ENCODE data around the gene MAP3K9. TPM values are rescaled to one million over a fixed set of nuclear protein-coding genes. Genes with fewer than 3 reads are reported as not detected.

Gene MAP3K9
- total RNA-seq, 1 experiment from 2014 or later, result 0.68 TPM

- H3K27ac ChIP-seq, result no peak overlapping the region
- no peaks in the 10 kb centered on the region for H3K27me3 ChIP-seq (replicated peaks)
- no peaks in the 10 kb centered on the region for H3K36me3 ChIP-seq
- no peak for DNase-seq (ENCODE audit: low read depth in 1 of 2, low spot score in 2 of 2)
- H3K4me3 ChIP-seq, result no peak overlapping the region
- H3K9me3 ChIP-seq (replicated peaks), result no peaks in the 10 kb centered on the region
- H3K4me1 ChIP-seq (replicated peaks), result no peaks in the 10 kb centered on the region
Measured at GRCh38 chr14:70748422-70748821, 60.9 kb downstream of the MAP3K9 start.

DNA sequence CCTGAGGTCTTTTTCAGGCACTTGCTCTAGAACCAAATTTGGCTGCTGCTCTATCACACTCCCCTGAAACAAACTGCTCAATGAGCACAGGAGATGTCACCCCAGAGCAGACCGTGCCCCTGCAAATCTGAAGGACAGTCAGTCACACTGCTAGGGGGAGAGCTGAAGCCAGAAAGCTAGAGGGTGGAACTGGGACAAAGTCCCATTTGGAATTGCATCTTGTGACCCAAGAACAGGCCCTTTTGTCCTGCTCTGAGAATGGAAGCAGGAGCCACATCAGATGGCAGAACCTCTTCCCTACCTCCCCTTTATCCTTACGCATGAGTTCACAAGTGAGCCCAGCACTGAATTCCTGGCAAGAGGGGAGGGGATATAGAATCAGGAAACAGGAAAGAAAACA lies 64.7 kb downstream of the MAP3K9 start:
- no peak for DNase-seq (ENCODE audit: low read depth in 1 of 2, low spot score in 2 of 2)
- H3K4me1 ChIP-seq (replicated peaks), result no peaks in the 10 kb centered on the region
- H3K4me3 ChIP-seq, result no peak overlapping the region
- no peaks in the 10 kb centered on the region for H3K27me3 ChIP-seq (replicated peaks)
- H3K9me3 ChIP-seq (replicated peaks), result no peaks in the 10 kb centered on the region
- H3K36me3 ChIP-seq, result no peaks in the 10 kb centered on the region
- no peak overlapping the region for H3K27ac ChIP-seq

- Histone ChIP-seq H3K9me3 (replicated peaks) (no peaks in the 10 kb centered on the region), H3K36me3 (no peaks in the 10 kb centered on the region), H3K4me3 (no peak overlapping the region), H3K27me3 (replicated peaks) (no peaks in the 10 kb centered on the region), H3K27ac (no peak overlapping the region), H3K4me1 (replicated peaks) (no peaks in the 10 kb centered on the region)
- no peak for DNase-seq (ENCODE audit: low read depth in 1 of 2, low spot score in 2 of 2)
Measured at GRCh38 chr14:70742316-70742715, 67.0 kb downstream of the MAP3K9 start.

- H3K4me1 ChIP-seq (replicated peaks), result no peaks in the 10 kb centered on the region
- no peak for DNase-seq (ENCODE audit: low read depth in 1 of 2, low spot score in 2 of 2)
- H3K9me3 ChIP-seq (replicated peaks), result no peaks in the 10 kb centered on the region
- no peaks in the 10 kb centered on the region for H3K36me3 ChIP-seq
- no peak overlapping the region for H3K4me3 ChIP-seq
- H3K27me3 ChIP-seq (replicated peaks), result no peaks in the 10 kb centered on the region
- no peak overlapping the region for H3K27ac ChIP-seq
Measured at GRCh38 chr14:70741482-70741881, 67.8 kb downstream of the MAP3K9 start.

DNA sequence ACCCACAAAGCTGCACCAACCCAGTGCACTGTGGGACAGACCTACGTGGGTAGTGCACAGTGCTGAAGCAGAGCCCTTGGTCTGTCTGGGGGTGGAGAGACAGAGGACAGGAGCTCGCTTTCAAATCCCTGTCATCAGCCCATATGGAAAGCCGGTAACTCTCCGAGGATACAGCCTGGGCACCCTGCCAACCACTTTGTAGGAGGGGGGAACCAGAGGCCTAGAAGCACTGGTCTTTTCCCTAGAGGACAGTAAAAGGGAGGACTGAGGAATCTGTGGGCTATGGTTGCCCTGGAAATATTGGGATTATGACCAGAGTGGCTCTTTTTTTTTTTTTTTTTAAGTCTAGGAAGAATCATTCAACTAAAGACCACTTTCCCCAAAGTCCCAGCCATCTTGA lies 74.3 kb downstream of the MAP3K9 start:
- no peaks in the 10 kb centered on the region for H3K9me3 ChIP-seq (replicated peaks)
- no peak overlapping the region for H3K4me3 ChIP-seq
- H3K27me3 ChIP-seq (replicated peaks), result no peaks in the 10 kb centered on the region
- no peaks in the 10 kb centered on the region for H3K36me3 ChIP-seq
- no peaks in the 10 kb centered on the region for H3K4me1 ChIP-seq (replicated peaks)
- no peak overlapping the region for H3K27ac ChIP-seq
- no peak for DNase-seq (ENCODE audit: low read depth in 1 of 2, low spot score in 2 of 2)

- no peak overlapping the region for H3K4me3 ChIP-seq
- H3K4me1 ChIP-seq (replicated peaks), result no peaks in the 10 kb centered on the region
- no peak overlapping the region for H3K27ac ChIP-seq
- no peaks in the 10 kb centered on the region for H3K27me3 ChIP-seq (replicated peaks)
- no peaks in the 10 kb centered on the region for H3K36me3 ChIP-seq
- H3K9me3 ChIP-seq (replicated peaks), result no peaks in the 10 kb centered on the region
- no peak for DNase-seq (ENCODE audit: low read depth in 1 of 2, low spot score in 2 of 2)
Measured at GRCh38 chr14:70731447-70732239, 77.7 kb downstream of the MAP3K9 start.

DNA sequence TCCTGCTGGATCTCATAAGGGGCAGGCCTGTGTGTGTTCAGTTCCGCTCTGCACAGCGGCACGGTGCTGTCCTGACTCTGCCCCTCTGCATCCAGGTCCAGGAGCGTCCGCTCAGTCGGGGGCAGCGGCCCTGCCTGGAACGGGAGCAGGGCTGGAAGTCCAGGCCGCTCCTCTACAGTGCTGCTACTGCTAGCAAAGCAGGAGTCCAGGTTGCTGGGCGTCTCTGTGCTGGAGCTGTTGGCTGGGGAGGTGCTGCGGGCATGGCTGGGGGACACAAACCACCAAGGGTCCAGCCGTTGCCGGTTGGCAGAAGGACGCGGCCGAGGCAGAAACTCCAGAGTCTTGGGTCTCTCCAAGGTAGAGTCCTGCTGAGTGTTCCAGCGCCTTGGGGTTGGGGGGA lies 78.9 kb downstream of the MAP3K9 start:
- DNase-seq (ENCODE audit: low read depth in 1 of 2, low spot score in 2 of 2), result no peak
- no peaks in the 10 kb centered on the region for H3K4me1 ChIP-seq (replicated peaks)
- H3K36me3 ChIP-seq, result no peaks in the 10 kb centered on the region
- no peak overlapping the region for H3K27ac ChIP-seq
- no peak overlapping the region for H3K4me3 ChIP-seq
- H3K27me3 ChIP-seq (replicated peaks), result no peaks in the 10 kb centered on the region
- no peaks in the 10 kb centered on the region for H3K9me3 ChIP-seq (replicated peaks)

DNA sequence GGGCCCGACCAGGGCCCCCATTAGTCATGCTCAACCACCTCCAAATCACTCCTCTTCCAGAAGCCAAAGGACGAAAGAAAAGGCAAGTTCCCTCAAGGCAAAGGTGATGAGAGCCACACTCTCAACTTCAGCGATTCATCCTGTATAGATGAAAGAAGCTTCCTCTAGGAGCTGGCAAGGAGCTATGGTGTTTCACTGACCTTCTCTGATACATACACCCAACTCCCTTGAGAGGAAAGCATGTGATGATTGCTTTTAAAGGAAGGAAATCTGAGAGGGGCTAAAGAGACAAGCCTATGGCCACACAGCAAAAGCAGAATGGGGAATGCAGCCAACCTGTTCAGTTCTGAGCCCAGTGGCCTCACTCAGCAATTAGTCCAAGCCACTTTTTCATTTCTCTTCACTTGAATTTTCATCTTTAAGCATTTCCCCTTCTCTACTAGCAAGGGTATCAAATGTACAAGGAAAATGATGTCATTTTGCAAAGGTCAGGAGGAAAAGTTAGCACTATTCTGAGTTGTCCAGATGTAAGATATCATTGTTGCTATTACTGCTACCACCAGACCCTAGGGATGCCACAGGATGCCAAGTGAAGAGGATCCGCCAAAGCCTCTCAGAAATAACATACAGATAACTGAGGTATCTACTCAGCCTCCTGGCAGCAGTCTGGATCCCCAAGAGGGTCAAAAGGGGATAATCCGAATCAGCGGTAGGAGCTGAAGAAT lies 82.5 kb downstream of the MAP3K9 start:
- Histone ChIP-seq H3K4me3 (no peak overlapping the region), H3K9me3 (replicated peaks) (no peaks in the 10 kb centered on the region), H3K27ac (no peak overlapping the region), H3K27me3 (replicated peaks) (no peaks in the 10 kb centered on the region), H3K4me1 (replicated peaks) (no peaks in the 10 kb centered on the region), H3K36me3 (no peaks in the 10 kb centered on the region)
- DNase-seq (ENCODE audit: low read depth in 1 of 2, low spot score in 2 of 2), result no peak

- Histone ChIP-seq H3K4me1 (replicated peaks) (no peaks in the 10 kb centered on the region), H3K4me3 (no peak overlapping the region), H3K36me3 (no peaks in the 10 kb centered on the region), H3K27me3 (replicated peaks) (no peaks in the 10 kb centered on the region), H3K9me3 (replicated peaks) (no peaks in the 10 kb centered on the region), H3K27ac (no peak overlapping the region)
- no peak for DNase-seq (ENCODE audit: low read depth in 1 of 2, low spot score in 2 of 2)
Measured at GRCh38 chr14:70724944-70725343, 84.4 kb downstream of the MAP3K9 start.

DNA sequence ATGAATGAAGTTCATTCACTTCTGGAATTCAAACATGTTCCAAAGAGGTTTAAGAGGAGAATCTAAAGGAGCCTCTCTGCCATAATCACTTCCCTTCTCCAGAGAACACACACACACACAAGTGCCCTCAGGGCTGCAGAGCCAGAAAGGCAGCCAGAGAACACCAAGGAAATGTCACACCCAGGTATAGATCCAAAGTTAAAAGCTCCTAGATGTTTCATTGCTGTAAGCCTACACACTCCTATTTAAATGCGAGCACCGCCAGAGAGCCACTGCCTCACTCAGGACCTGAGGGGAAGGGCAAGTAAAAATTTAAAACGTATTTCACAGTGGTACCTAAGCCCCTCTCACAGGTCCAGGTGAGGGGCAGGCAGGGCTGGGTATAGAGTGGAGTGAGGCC lies 85.2 kb downstream of the MAP3K9 start:
- Histone ChIP-seq H3K9me3 (replicated peaks) (no peaks in the 10 kb centered on the region), H3K36me3 (no peaks in the 10 kb centered on the region), H3K4me3 (no peak overlapping the region), H3K27me3 (replicated peaks) (no peaks in the 10 kb centered on the region), H3K4me1 (replicated peaks) (no peaks in the 10 kb centered on the region), H3K27ac (no peak overlapping the region)
- no peak for DNase-seq (ENCODE audit: low read depth in 1 of 2, low spot score in 2 of 2)

- H3K4me1 ChIP-seq (replicated peaks), result no peaks in the 10 kb centered on the region
- H3K27ac ChIP-seq, result no peak overlapping the region
- no peaks in the 10 kb centered on the region for H3K9me3 ChIP-seq (replicated peaks)
- H3K4me3 ChIP-seq, result no peak overlapping the region
- DNase-seq (ENCODE audit: low read depth in 1 of 2, low spot score in 2 of 2), result no peak
- no peaks in the 10 kb centered on the region for H3K36me3 ChIP-seq
- H3K27me3 ChIP-seq (replicated peaks), result no peaks in the 10 kb centered on the region
Measured at GRCh38 chr14:70723276-70723675, 86.0 kb downstream of the MAP3K9 start.

- Histone ChIP-seq H3K4me1 (replicated peaks) (no peaks in the 10 kb centered on the region), H3K27ac (no peak overlapping the region), H3K9me3 (replicated peaks) (no peaks in the 10 kb centered on the region), H3K36me3 (no peaks in the 10 kb centered on the region), H3K27me3 (replicated peaks) (no peaks in the 10 kb centered on the region), H3K4me3 (no peak overlapping the region)
- DNase-seq (ENCODE audit: low read depth in 1 of 2, low spot score in 2 of 2), result no peak
Measured at GRCh38 chr14:70722418-70722817, 86.9 kb downstream of the MAP3K9 start.

DNA sequence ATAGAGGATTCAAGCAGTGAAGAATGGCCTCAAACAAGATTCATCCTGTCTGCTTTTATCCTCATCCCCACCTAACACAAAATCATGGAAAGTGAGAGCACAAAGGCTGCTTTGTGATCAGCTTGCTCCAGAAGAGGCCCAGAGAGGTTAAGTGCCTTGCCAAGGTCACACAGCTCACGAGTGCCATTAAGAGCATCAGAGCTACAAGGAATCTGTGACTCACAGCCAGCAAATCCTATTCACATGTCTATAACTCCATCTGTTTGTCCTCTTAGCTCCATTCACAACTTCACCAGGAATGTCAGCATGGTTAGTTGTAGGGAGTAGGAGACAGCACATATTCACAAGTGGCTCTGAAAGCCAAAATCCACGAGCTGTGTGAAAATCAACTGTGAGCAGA lies 87.8 kb downstream of the MAP3K9 start:
- no peak for DNase-seq (ENCODE audit: low read depth in 1 of 2, low spot score in 2 of 2)
- no peaks in the 10 kb centered on the region for H3K9me3 ChIP-seq (replicated peaks)
- no peaks in the 10 kb centered on the region for H3K27me3 ChIP-seq (replicated peaks)
- no peak overlapping the region for H3K27ac ChIP-seq
- no peaks in the 10 kb centered on the region for H3K36me3 ChIP-seq
- H3K4me1 ChIP-seq (replicated peaks), result no peaks in the 10 kb centered on the region
- no peak overlapping the region for H3K4me3 ChIP-seq

GRCh38 chr14:70718383-70719118 lies 90.8 kb downstream of the MAP3K9 start:
- H3K36me3 ChIP-seq, result no peaks in the 10 kb centered on the region
- H3K27ac ChIP-seq, result no peak overlapping the region
- no peaks in the 10 kb centered on the region for H3K9me3 ChIP-seq (replicated peaks)
- DNase-seq (ENCODE audit: low read depth in 1 of 2, low spot score in 2 of 2), result no peak
- H3K27me3 ChIP-seq (replicated peaks), result peaks cover 3% of the 10 kb centered on the region; the same call in 1 of the 2 replicates
- H3K4me3 ChIP-seq, result no peak overlapping the region
- no peaks in the 10 kb centered on the region for H3K4me1 ChIP-seq (replicated peaks)
